ENCODE measurements around the gene FNDC11. TPM values are rescaled to one million over a fixed set of nuclear protein-coding genes. Genes with fewer than 3 reads are reported as not detected.

FNDC11 gene
- total RNA-seq, 1 experiment from 2014 or later = 2.5 TPM

DNA sequence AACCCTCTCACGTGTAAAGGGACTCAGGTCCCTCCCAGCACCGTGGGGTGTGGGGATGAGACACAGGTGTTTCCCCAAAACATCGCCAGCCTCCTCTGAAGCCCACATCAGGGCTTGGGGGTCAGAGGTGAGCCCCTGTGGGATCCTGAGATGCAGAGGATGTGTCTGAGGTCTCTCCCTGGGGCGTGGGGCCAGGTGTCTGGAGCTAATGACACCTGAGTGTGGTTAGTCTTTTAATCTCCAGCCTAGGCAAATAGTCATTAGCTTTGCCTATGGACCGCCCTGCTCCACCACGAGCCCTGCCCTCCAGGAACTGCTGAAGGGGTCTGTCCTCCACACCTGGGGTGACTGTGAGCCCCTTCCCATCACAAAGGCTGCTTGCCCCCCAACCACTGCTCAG is 8.1 kb upstream of the FNDC11 start:
- Histone ChIP-seq H3K9me3 (ENCODE audit: control insufficient read depth, low read depth, low read length) (no peaks in the 10 kb centered on the region), H2AFZ (ENCODE audit: low read length) (no peak overlapping the region), H2BK120ac (ENCODE audit: low read depth, low read length, poor library complexity, severe bottlenecking) (no peak overlapping the region), H2BK12ac (ENCODE audit: insufficient read length, low read depth, low read length) (no peak overlapping the region), H3K23ac (ENCODE audit: insufficient read length, low read depth, low read length) (no peak overlapping the region), H3K23me2 (ENCODE audit: insufficient read length, low read depth, low read length, poor library complexity, severe bottlenecking) (no peaks in the 10 kb centered on the region), H3K79me2 (ENCODE audit: insufficient read depth, low read length) (no peaks in the 10 kb centered on the region), H3K4me2 (ENCODE audit: insufficient read depth, insufficient read length, low read length) (no peak overlapping the region), H2BK5ac (ENCODE audit: insufficient read length, low read length) (no peak overlapping the region), H3K79me1 (ENCODE audit: insufficient read depth, low read depth, low read length, poor library complexity, severe bottlenecking) (no peaks in the 10 kb centered on the region), H2BK20ac (ENCODE audit: low read depth, low read length, poor library complexity, severe bottlenecking) (no peak overlapping the region), H3T11ph (ENCODE audit: low read length) (no peak overlapping the region), H4K91ac (ENCODE audit: insufficient read length, low read depth, low read length) (no peak overlapping the region), H3K9ac (ENCODE audit: extremely low read depth, insufficient read length, low read length) (no peak overlapping the region), H3K18ac (ENCODE audit: insufficient read length, low read depth, low read length) (no peak overlapping the region), H4K20me1 (ENCODE audit: control insufficient read depth, insufficient read depth, insufficient read length) (peaks cover 3% of the 10 kb centered on the region), H3K4me1 (ENCODE audit: insufficient read depth, low read length) (no peaks in the 10 kb centered on the region; the same call in 1 of the 2 replicates), H3K4ac (ENCODE audit: low read depth, low read length) (no peak overlapping the region), H4K8ac (replicated peaks; ENCODE audit: insufficient read length, low read depth, low read length) (no peak overlapping the region), H4K5ac (ENCODE audit: insufficient read length, low read depth, low read length) (no peak overlapping the region), H3K14ac (ENCODE audit: insufficient read depth, low read length) (no peak overlapping the region), H3K27me3 (ENCODE audit: insufficient read depth, low read length) (no peaks in the 10 kb centered on the region), H3K27ac (ENCODE audit: insufficient read length, low read depth, low read length) (no peak overlapping the region), H2AK5ac (ENCODE audit: insufficient read length, low read length) (no peak overlapping the region), H3K56ac (ENCODE audit: insufficient read length, low read depth, low read length) (no peak overlapping the region), H2BK15ac (ENCODE audit: low read depth, low read length) (no peak overlapping the region)
- H3K27me3 Mint-ChIP-seq (ENCODE audit: low read depth) = no peaks in the 10 kb centered on the region
- H3K27ac Mint-ChIP-seq = no peak overlapping the region
- no peak overlapping the region for H3K4me3 Mint-ChIP-seq
- H3K9me3 Mint-ChIP-seq = no peaks in the 10 kb centered on the region
- H3K36me3 Mint-ChIP-seq (ENCODE audit: insufficient read depth in 1 of 3, low read depth in 3 of 3) = no peaks in the 10 kb centered on the region; a peak in 1 of 7 replicates
- DNase-seq = no peak
- no CpG with 5 or more reads among the region's 6 CpGs for WGBS (ENCODE audit: extremely low coverage, insufficient read length, low lambda C conversion rate)
- no peak for TF ChIP-seq CTCF (conservative IDR thresholded peaks at IDR 0.05)
- H3K4me1 Mint-ChIP-seq = peaks cover 7 to 27% of the 10 kb centered on the region in 2 experiments
